ENCODE measurements around the gene FBP2. TPM values are rescaled to one million over a fixed set of nuclear protein-coding genes. Genes with fewer than 3 reads are reported as not detected.

FBP2 gene
- total RNA-seq, 2 donors from 2014 or later = not detected

DNA sequence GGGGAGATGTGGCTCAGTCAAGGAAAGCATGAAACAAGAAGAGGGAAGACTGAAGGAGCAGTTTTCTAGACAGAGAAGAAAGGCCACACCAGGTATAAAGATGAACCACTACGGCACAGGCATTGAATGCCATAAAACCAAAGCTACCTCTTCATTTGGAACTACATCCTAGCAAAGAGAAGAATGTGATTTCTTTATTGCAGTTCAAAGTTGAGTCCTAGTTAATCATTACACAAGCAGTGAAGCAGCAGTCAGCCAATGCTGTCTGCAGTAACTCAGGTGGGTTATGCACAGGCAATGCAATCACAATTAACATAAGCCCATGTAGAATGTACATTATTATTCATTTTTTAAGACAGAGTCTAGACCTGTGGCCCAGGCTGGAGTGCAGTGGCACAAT, 60.5 kb downstream of the FBP2 start:
- no peak for DNase-seq
- Histone ChIP-seq H3K4me3 (ENCODE audit: low read length) (no peak overlapping the region), H3K9ac (ENCODE audit: extremely low read depth, low read length, poor library complexity, severe bottlenecking) (no peak overlapping the region), H3K4me1 (ENCODE audit: control insufficient read depth, insufficient read depth, low read length) (no peaks in the 10 kb centered on the region), H3K36me3 (ENCODE audit: control insufficient read depth, insufficient read depth, low read length) (no peaks in the 10 kb centered on the region), H3K27ac (ENCODE audit: low read depth, low read length) (no peak overlapping the region), H3K27me3 (ENCODE audit: control insufficient read depth, insufficient read depth, low read length, poor library complexity, severe bottlenecking) (no peaks in the 10 kb centered on the region), H3K9me3 (ENCODE audit: control insufficient read depth, low read length) (no peaks in the 10 kb centered on the region)
- Mint-ChIP-seq H3K4me3 (no peak overlapping the region), H3K27ac (no peak overlapping the region), H3K27me3 (ENCODE audit: insufficient read depth) (no peaks in the 10 kb centered on the region), H3K4me1 (no peaks in the 10 kb centered on the region), H3K9me3 (peaks cover 12% of the 10 kb centered on the region), H3K36me3 (ENCODE audit: low read depth) (peaks cover 2% of the 10 kb centered on the region)
- 72 to 100% methylated on average over 1 of the region's 1 CpG for WGBS, 2 experiments (ENCODE audit: insufficient coverage in 1 of 2, insufficient read length in 1 of 2)
- TF ChIP-seq, protein P1, sequence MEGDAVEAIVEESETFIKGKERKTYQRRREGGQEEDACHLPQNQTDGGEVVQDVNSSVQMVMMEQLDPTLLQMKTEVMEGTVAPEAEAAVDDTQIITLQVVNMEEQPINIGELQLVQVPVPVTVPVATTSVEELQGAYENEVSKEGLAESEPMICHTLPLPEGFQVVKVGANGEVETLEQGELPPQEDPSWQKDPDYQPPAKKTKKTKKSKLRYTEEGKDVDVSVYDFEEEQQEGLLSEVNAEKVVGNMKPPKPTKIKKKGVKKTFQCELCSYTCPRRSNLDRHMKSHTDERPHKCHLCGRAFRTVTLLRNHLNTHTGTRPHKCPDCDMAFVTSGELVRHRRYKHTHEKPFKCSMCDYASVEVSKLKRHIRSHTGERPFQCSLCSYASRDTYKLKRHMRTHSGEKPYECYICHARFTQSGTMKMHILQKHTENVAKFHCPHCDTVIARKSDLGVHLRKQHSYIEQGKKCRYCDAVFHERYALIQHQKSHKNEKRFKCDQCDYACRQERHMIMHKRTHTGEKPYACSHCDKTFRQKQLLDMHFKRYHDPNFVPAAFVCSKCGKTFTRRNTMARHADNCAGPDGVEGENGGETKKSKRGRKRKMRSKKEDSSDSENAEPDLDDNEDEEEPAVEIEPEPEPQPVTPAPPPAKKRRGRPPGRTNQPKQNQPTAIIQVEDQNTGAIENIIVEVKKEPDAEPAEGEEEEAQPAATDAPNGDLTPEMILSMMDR (conservative IDR thresholded peaks at IDR 0.05) = no peak

DNA sequence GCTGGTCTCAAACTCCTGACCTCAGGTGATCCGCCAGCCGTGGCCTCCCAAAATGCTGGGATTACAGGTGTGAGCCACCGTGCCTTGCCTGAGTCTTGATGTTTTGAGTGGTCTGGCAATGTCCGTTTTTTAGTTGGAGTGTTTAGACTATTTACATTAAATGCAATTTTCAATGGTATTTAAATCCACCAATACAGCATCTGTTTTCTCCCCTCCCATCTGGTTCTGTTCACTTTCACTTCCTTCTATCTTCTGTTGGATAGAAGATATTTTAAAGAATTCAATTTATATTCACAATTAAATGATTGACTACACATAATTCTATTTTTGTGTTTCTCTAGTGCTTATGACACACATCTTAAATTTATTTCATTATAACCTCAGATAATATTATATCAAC, 64.7 kb downstream of the FBP2 start:
- Mint-ChIP-seq H3K4me3 (no peak overlapping the region), H3K4me1 (no peaks in the 10 kb centered on the region), H3K27ac (no peak overlapping the region), H3K27me3 (ENCODE audit: insufficient read depth) (no peaks in the 10 kb centered on the region), H3K36me3 (ENCODE audit: low read depth) (peaks cover 2% of the 10 kb centered on the region), H3K9me3 (peaks cover 12% of the 10 kb centered on the region)
- no peak for DNase-seq
- Histone ChIP-seq H3K4me1 (ENCODE audit: control insufficient read depth, insufficient read depth, low read length) (no peaks in the 10 kb centered on the region), H3K27me3 (ENCODE audit: control insufficient read depth, insufficient read depth, low read length, poor library complexity, severe bottlenecking) (no peaks in the 10 kb centered on the region), H3K36me3 (ENCODE audit: control insufficient read depth, insufficient read depth, low read length) (no peaks in the 10 kb centered on the region), H3K27ac (ENCODE audit: low read depth, low read length) (no peak overlapping the region), H3K9me3 (ENCODE audit: control insufficient read depth, low read length) (no peaks in the 10 kb centered on the region), H3K4me3 (ENCODE audit: low read length) (no peak overlapping the region), H3K9ac (ENCODE audit: extremely low read depth, low read length, poor library complexity, severe bottlenecking) (no peak overlapping the region)
- 100% methylated on average over 1 to 3 of the region's 4 CpGs for WGBS, 2 experiments (ENCODE audit: insufficient coverage in 1 of 2, insufficient read length in 1 of 2)
- TF ChIP-seq, protein P1 (conservative IDR thresholded peaks at IDR 0.05) = no peak

DNA sequence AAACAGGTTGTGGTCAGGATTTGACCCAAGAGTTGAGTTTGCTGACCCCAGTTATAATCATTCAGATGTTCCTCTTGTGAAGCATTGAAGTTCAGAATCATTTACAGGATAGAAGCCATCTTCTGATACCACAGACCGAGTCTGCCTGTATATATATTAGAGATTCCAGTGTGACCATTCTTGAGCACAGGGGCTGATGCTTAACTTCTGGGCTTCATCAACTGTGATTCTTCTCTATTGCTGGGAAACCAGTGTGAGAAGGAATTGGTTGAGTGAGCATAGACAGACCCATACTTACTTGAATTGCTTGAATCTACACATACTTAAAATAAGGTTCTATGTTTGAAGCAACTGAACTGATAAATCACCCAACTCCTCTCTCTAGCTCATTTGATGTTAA, 66.7 kb downstream of the FBP2 start:
- TF ChIP-seq, protein P1 (conservative IDR thresholded peaks at IDR 0.05) = no peak
- H3K27ac ChIP-seq (ENCODE audit: low read depth, low read length) = no peak overlapping the region

More for the DNA sequence above, 66.7 kb downstream of the FBP2 start:
- DNase-seq = no peak
- Histone ChIP-seq H3K9me3 (ENCODE audit: control insufficient read depth, low read length) (no peaks in the 10 kb centered on the region), H3K4me3 (ENCODE audit: low read length) (no peak overlapping the region), H3K4me1 (ENCODE audit: control insufficient read depth, insufficient read depth, low read length) (no peaks in the 10 kb centered on the region), H3K27me3 (ENCODE audit: control insufficient read depth, insufficient read depth, low read length, poor library complexity, severe bottlenecking) (no peaks in the 10 kb centered on the region), H3K36me3 (ENCODE audit: control insufficient read depth, insufficient read depth, low read length) (no peaks in the 10 kb centered on the region), H3K9ac (ENCODE audit: extremely low read depth, low read length, poor library complexity, severe bottlenecking) (no peak overlapping the region)
- Mint-ChIP-seq H3K9me3 (peaks cover 6% of the 10 kb centered on the region), H3K27ac (no peak overlapping the region), H3K4me3 (no peak overlapping the region), H3K4me1 (no peaks in the 10 kb centered on the region), H3K36me3 (ENCODE audit: low read depth) (no peaks in the 10 kb centered on the region), H3K27me3 (ENCODE audit: insufficient read depth) (no peaks in the 10 kb centered on the region)
- 92 to 100% methylated on average over 1 of the region's 1 CpG for WGBS, 2 experiments (ENCODE audit: insufficient coverage in 1 of 2, insufficient read length in 1 of 2)
